ENCODE measurements around the gene PPP4R2.

PPP4R2 gene

GRCh38 chr3:73026111-73026759 lies 29.6 kb downstream of the PPP4R2 start:
- TF ChIP-seq GATA2 (IDR thresholded peaks at IDR 0.05; ENCODE audit: low read depth, low read length), result no peak
- TF ChIP-seq GATA3 (IDR thresholded peaks at IDR 0.05; ENCODE audit: low read depth, low read length), result no peak

- TF ChIP-seq GATA2 (IDR thresholded peaks at IDR 0.05; ENCODE audit: low read depth, low read length), result no peak
- no peak for TF ChIP-seq GATA3 (IDR thresholded peaks at IDR 0.05; ENCODE audit: low read depth, low read length)
Measured at GRCh38 chr3:73026760-73027113, 30.1 kb downstream of the PPP4R2 start.

GRCh38 chr3:73028803-73029202 lies 32.2 kb downstream of the PPP4R2 start:
- TF ChIP-seq GATA3 (IDR thresholded peaks at IDR 0.05; ENCODE audit: low read depth, low read length) (no peak), GATA2 (IDR thresholded peaks at IDR 0.05; ENCODE audit: low read depth, low read length) (no peak)

GRCh38 chr3:73029321-73029796 lies 32.7 kb downstream of the PPP4R2 start:
- TF ChIP-seq GATA2 (IDR thresholded peaks at IDR 0.05; ENCODE audit: low read depth, low read length) (no peak), GATA3 (IDR thresholded peaks at IDR 0.05; ENCODE audit: low read depth, low read length) (no peak)

- TF ChIP-seq GATA3 (IDR thresholded peaks at IDR 0.05; ENCODE audit: low read depth, low read length), result no peak
- no peak for TF ChIP-seq GATA2 (IDR thresholded peaks at IDR 0.05; ENCODE audit: low read depth, low read length)
Measured at GRCh38 chr3:73030073-73030597, 33.5 kb downstream of the PPP4R2 start.

GRCh38 chr3:73031573-73032103 lies 35.0 kb downstream of the PPP4R2 start:
- TF ChIP-seq GATA3 (IDR thresholded peaks at IDR 0.05; ENCODE audit: low read depth, low read length) (no peak), GATA2 (IDR thresholded peaks at IDR 0.05; ENCODE audit: low read depth, low read length) (no peak)

GRCh38 chr3:73036694-73037591 lies 40.3 kb downstream of the PPP4R2 start:
- TF ChIP-seq GATA2 (IDR thresholded peaks at IDR 0.05; ENCODE audit: low read depth, low read length) (no peak), GATA3 (IDR thresholded peaks at IDR 0.05; ENCODE audit: low read depth, low read length) (no peak)

GRCh38 chr3:73041537-73041936 lies 44.9 kb downstream of the PPP4R2 start:
- TF ChIP-seq GATA3 (IDR thresholded peaks at IDR 0.05; ENCODE audit: low read depth, low read length), result no peak
- no peak for TF ChIP-seq GATA2 (IDR thresholded peaks at IDR 0.05; ENCODE audit: low read depth, low read length)

GRCh38 chr3:73043414-73043813 lies 46.8 kb downstream of the PPP4R2 start:
- TF ChIP-seq GATA3 (IDR thresholded peaks at IDR 0.05; ENCODE audit: low read depth, low read length) (no peak), GATA2 (IDR thresholded peaks at IDR 0.05; ENCODE audit: low read depth, low read length) (no peak)

- no peak for TF ChIP-seq GATA2 (IDR thresholded peaks at IDR 0.05; ENCODE audit: low read depth, low read length)
- no peak for TF ChIP-seq GATA3 (IDR thresholded peaks at IDR 0.05; ENCODE audit: low read depth, low read length)
Measured at GRCh38 chr3:73045391-73045790, 48.8 kb downstream of the PPP4R2 start.

GRCh38 chr3:73046195-73046594 lies 49.6 kb downstream of the PPP4R2 start:
- no peak for TF ChIP-seq GATA2 (IDR thresholded peaks at IDR 0.05; ENCODE audit: low read depth, low read length)
- no peak for TF ChIP-seq GATA3 (IDR thresholded peaks at IDR 0.05; ENCODE audit: low read depth, low read length)

GRCh38 chr3:73049319-73049718 lies 52.7 kb downstream of the PPP4R2 start:
- no peak for TF ChIP-seq GATA2 (IDR thresholded peaks at IDR 0.05; ENCODE audit: low read depth, low read length)
- TF ChIP-seq GATA3 (IDR thresholded peaks at IDR 0.05; ENCODE audit: low read depth, low read length), result no peak

- TF ChIP-seq GATA3 (IDR thresholded peaks at IDR 0.05; ENCODE audit: low read depth, low read length) (no peak), GATA2 (IDR thresholded peaks at IDR 0.05; ENCODE audit: low read depth, low read length) (no peak)
Measured at GRCh38 chr3:73052857-73053256, 56.2 kb downstream of the PPP4R2 start.

- TF ChIP-seq GATA2 (IDR thresholded peaks at IDR 0.05; ENCODE audit: low read depth, low read length) (no peak), GATA3 (IDR thresholded peaks at IDR 0.05; ENCODE audit: low read depth, low read length) (no peak)
Measured at GRCh38 chr3:73055583-73055982, 59.0 kb downstream of the PPP4R2 start.

Measured in SH-SY5Y (cell line).